PC-3 (cell line): Measurements from ENCODE around the gene LINGO4. TPM values are rescaled to one million over a fixed set of nuclear protein-coding genes. Genes with fewer than 3 reads are reported as not detected.

Experiments used
- ATAC-seq: fragments of 200-7000 bp; cut with Tn5 transposase; 2 replicates; pipeline ENCODE4 v1.9.1; 2020; ENCODE audit warnings: mild to moderate bottlenecking, moderate library complexity
- BruUV-seq: library from RNA; stranded (reverse); fragments of 400-500 nt; replicated peaks from 2 replicates; lab custom pipeline; 2021; lab: Mats Ljungman, UMichigan
- CTCF ChIA-PET: fragments of 300-600 bp; sonication (Branson Sonifier 250); formaldehyde crosslinking; loops from one replicate; lab custom pipeline; 2022; ENCODE audit warnings: antibody characterized with exemption; lab: Charles Lee
- POLR2A ChIA-PET: fragments of 300-600 bp; sonication (Branson Sonifier 250); formaldehyde crosslinking; loops from one replicate; lab custom pipeline; 2022; ENCODE audit warnings: antibody characterized with exemption; ENCODE audit not compliant: unreplicated experiment; lab: Charles Lee
- DNase-seq: peaks from one replicate; pipeline ENCODE4 v3.0.0-alpha.2; 2015
- H2AFZ ChIP-seq: fragments of 300-600 bp; sonication (generic); 2 replicates; pipeline ENCODE4 v1.6.0; 2016; ENCODE audit warnings: antibody characterized with exemption, low read length
- H3F3A ChIP-seq: fragments of 300-600 bp; sonication (generic); one replicate; pipeline ENCODE4 v1.6.0; 2017; ENCODE audit warnings: antibody characterized with exemption, low read length, control low read depth, mild to moderate bottlenecking; ENCODE audit not compliant: unreplicated experiment
- H3K27ac ChIP-seq: fragments of 300-600 bp; sonication (generic); 2 replicates; pipeline ENCODE4 v1.5.1; 2016; ENCODE audit warnings: mild to moderate bottlenecking, low read length
- H3K27me3 ChIP-seq: fragments of 300-600 bp; sonication (generic); 2 replicates; pipeline ENCODE4 v1.6.1; 2016; ENCODE audit warnings: low read length, mixed read lengths
- H3K36me3 ChIP-seq: fragments of 300-600 bp; sonication (generic); 2 replicates; pipeline ENCODE4 v1.6.1; 2016; ENCODE audit warnings: low read depth, mixed run types, low read length, mixed read lengths
- H3K4me1 ChIP-seq: fragments of 300-600 bp; sonication (generic); 2 replicates; pipeline ENCODE4 v1.5.1; 2016; ENCODE audit warnings: low read length; ENCODE audit not compliant: insufficient read depth
- H3K4me2 ChIP-seq: fragments of 300-600 bp; sonication (generic); 2 replicates; pipeline ENCODE4 v1.6.0; 2016; ENCODE audit warnings: low read length
- H3K4me3 ChIP-seq: fragments of 300-600 bp; sonication (generic); 2 replicates; pipeline ENCODE4 v1.5.1; 2016; ENCODE audit warnings: mild to moderate bottlenecking, low read length, mixed read lengths
- H3K79me2 ChIP-seq: fragments of 300-600 bp; sonication (generic); 2 replicates; pipeline ENCODE4 v1.6.1; 2017; ENCODE audit warnings: low read length, mixed read lengths
- H3K9ac ChIP-seq: fragments of 300-600 bp; sonication (generic); 2 replicates; pipeline ENCODE4 v1.6.0; 2016; ENCODE audit warnings: mild to moderate bottlenecking, low read length
- H3K9me2 ChIP-seq: fragments of 300-600 bp; sonication (generic); replicated peaks from 2 replicates; pipeline ENCODE4 v1.6.1; 2016; ENCODE audit warnings: mixed run types, low read length, mixed read lengths
- H3K9me3 ChIP-seq: fragments of 300-600 bp; sonication (generic); 2 replicates; pipeline ENCODE4 v1.6.1; 2016; ENCODE audit warnings: low read length, mixed read lengths
- H4K20me1 ChIP-seq: fragments of 300-600 bp; sonication (generic); 2 replicates; pipeline ENCODE4 v1.6.1; 2016; ENCODE audit warnings: low read length, mixed read lengths
- EZH2 ChIP-seq: fragments of 300-600 bp; sonication (generic); IDR thresholded peaks from one replicate; pipeline ENCODE4 v1.6.1; 2017; ENCODE audit warnings: antibody characterized with exemption, mild to moderate bottlenecking, low read length; ENCODE audit not compliant: unreplicated experiment
- EZH2phosphoT487 ChIP-seq: fragments of 300-600 bp; sonication (generic); IDR thresholded peaks from 2 replicates; pipeline ENCODE4 v1.6.1; 2018; ENCODE audit warnings: mild to moderate bottlenecking, antibody characterized with exemption, low read length, borderline replicate concordance
- intact Hi-C: fragments of 100-400 bp; cut with micrococcal nuclease; formaldehyde crosslinking; loops from 2 replicates; pipeline ENCODE4 v1.9.0; 2023
- total RNA-seq: library from RNA; depleted of rRNA; stranded (reverse); fragments of >200 nt; gene quantifications from 2 replicates; pipeline ENCODE4 v1.2.3, GENCODE V29; 2014
- TF ChIP-seq, protein P1 (sequence below): fragments of 300-600 bp; sonication (generic); conservative IDR thresholded peaks from 2 replicates; pipeline ENCODE4 v1.5.1; 2017; ENCODE audit warnings: antibody characterized with exemption, low read depth, mild to moderate bottlenecking, low read length

LINGO4 gene
- total RNA-seq, 1 experiment from 2014 or later, result not detected

DNA sequence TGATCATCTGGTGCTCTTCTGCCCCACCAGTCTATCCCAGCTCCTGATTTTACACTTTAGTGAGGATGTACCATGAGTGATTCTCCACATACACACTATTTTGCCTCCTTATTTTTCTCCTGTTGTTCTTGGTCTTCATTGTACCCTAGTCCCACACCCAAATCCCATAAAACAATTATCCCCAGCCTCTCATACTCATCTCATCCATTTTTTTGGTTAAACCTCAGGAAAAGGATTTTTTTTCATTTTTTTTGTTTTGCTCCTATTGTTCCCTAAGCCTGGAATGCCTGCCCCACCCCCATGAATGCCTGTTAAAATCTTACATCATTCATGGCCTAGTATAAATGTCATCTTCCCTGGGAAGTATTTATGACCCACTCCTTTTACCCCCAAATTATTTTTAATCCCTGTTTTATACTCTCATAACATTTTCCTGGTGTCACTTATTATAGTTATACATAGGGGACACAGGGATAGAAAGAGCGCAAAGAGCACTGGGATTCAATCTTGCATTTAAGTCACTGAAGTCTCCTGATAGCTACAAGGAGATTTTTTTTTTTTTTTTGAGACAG, 4.9 kb upstream of the LINGO4 start:
- Histone ChIP-seq H4K20me1 (no peaks in the 10 kb centered on the region), H3F3A (no peaks in the 10 kb centered on the region), H3K9me3 (no peaks in the 10 kb centered on the region), H3K9me2 (no peaks in the 10 kb centered on the region), H3K4me2 (no peak overlapping the region), H3K79me2 (no peaks in the 10 kb centered on the region), H2AFZ (no peak overlapping the region), H3K9ac (no peak overlapping the region), H3K4me3 (no peak overlapping the region), H3K36me3 (no peaks in the 10 kb centered on the region), H3K27me3 (peaks cover 8% of the 10 kb centered on the region), H3K27ac (no peak overlapping the region), H3K4me1 (no peaks in the 10 kb centered on the region)
- intact Hi-C loops, result no loop called here
- no TSS peak for BruUV-seq
- TF ChIP-seq EZH2phosphoT487, result no peak
- TF ChIP-seq, protein P1, sequence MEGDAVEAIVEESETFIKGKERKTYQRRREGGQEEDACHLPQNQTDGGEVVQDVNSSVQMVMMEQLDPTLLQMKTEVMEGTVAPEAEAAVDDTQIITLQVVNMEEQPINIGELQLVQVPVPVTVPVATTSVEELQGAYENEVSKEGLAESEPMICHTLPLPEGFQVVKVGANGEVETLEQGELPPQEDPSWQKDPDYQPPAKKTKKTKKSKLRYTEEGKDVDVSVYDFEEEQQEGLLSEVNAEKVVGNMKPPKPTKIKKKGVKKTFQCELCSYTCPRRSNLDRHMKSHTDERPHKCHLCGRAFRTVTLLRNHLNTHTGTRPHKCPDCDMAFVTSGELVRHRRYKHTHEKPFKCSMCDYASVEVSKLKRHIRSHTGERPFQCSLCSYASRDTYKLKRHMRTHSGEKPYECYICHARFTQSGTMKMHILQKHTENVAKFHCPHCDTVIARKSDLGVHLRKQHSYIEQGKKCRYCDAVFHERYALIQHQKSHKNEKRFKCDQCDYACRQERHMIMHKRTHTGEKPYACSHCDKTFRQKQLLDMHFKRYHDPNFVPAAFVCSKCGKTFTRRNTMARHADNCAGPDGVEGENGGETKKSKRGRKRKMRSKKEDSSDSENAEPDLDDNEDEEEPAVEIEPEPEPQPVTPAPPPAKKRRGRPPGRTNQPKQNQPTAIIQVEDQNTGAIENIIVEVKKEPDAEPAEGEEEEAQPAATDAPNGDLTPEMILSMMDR, result no peak
- TF ChIP-seq EZH2, result no peak
- POLR2A ChIA-PET, result interaction anchor here (0.6 kb wide), 1 partner anchor 438 kb away, joined by 3 read pairs; the partner anchor contains the start of gene SELENBP1
- DNase-seq (no peak), ATAC-seq (no peak)
- CTCF ChIA-PET, result no interaction called here

DNA sequence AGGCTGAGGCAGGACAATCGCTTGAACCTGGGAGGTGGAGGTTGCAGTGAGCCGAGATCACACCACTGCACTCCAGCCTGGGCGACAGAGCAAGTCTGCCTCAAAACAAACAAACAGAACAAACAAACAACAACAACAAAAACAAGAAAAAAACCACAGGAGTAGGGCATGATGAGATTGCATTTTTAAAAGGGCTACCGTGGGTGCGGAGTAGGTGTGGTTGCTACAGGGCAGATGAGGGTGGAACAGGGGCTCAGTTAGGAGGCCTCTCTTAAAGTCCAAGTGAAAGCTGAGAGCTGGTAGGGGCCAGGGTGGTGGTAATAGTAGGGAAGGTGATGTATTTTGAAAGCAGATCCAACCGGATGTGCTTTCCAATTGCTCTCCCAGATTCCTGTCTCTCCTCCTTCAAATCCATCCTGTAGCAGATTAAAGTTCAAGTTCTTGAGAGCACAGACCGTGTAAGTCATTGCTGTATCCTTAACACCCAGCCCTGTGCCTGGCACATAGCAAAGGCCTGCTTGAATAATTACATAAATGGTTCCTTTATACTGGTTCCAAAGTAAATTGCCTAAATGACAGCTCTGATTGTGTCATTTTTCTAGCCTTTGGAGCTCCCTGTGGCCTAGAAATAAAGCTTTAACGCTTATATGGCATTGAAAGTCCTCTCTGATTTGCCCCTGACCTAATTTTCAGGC, 4.2 kb upstream of the LINGO4 start:
- Histone ChIP-seq H3K9ac (no peak overlapping the region), H2AFZ (no peak overlapping the region), H4K20me1 (no peaks in the 10 kb centered on the region), H3K27me3 (peaks cover 15% of the 10 kb centered on the region), H3K79me2 (no peaks in the 10 kb centered on the region), H3F3A (no peaks in the 10 kb centered on the region), H3K9me2 (no peaks in the 10 kb centered on the region), H3K27ac (no peak overlapping the region), H3K4me3 (no peak overlapping the region), H3K36me3 (no peaks in the 10 kb centered on the region), H3K4me2 (no peak overlapping the region), H3K4me1 (no peaks in the 10 kb centered on the region), H3K9me3 (no peaks in the 10 kb centered on the region)
- DNase-seq (no peak), ATAC-seq (no peak)
- no TSS peak for BruUV-seq
- intact Hi-C loops, result no loop called here
- CTCF ChIA-PET, result no interaction called here
- TF ChIP-seq, protein P1, result no peak
- POLR2A ChIA-PET, result interaction anchor here (0.6 kb wide), 2 partner anchors 437 to 1183 kb away, joined by 3 read pairs; partner anchors contain the start of gene SELENBP1

DNA sequence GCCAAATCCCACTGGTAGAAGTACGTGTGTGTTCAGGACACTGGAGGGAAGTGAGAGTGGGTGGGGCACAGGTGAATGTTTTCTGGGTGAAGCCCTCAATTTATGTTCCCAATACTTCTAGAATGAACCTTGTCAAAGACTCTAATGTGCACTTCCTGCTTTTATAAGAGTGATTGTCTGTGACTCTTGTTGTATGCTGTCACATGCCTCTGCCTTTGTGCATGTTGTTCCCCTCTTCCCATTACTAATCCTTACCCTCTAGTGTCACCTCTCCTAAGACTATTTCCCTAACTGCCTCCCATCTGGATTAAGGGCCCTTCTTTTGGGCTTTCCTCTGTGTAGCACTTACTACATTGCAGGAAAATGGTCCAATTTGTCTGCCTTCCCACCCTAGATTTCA, 2.5 kb upstream of the LINGO4 start:
- intact Hi-C loops, result no loop called here
- Histone ChIP-seq H3K9me2 (no peaks in the 10 kb centered on the region), H3F3A (no peaks in the 10 kb centered on the region), H3K4me1 (no peaks in the 10 kb centered on the region), H3K9ac (no peak overlapping the region), H2AFZ (no peak overlapping the region), H3K27me3 (peaks cover 19% of the 10 kb centered on the region), H3K4me2 (no peak overlapping the region), H3K9me3 (no peaks in the 10 kb centered on the region), H3K4me3 (no peak overlapping the region), H3K27ac (no peak overlapping the region), H3K79me2 (no peaks in the 10 kb centered on the region), H3K36me3 (no peaks in the 10 kb centered on the region), H4K20me1 (no peaks in the 10 kb centered on the region)
- CTCF ChIA-PET, result no interaction called here
- no peak for TF ChIP-seq EZH2
- TF ChIP-seq, protein P1, result no peak
- no peak for TF ChIP-seq EZH2phosphoT487
- BruUV-seq, result no TSS peak
- DNase-seq (no peak), ATAC-seq (no peak)
- POLR2A ChIA-PET, result no interaction called here
